RCC 7860 (cell line): ENCODE measurements around the gene ZMYND10.

Experiments
- DNase-seq: peaks from one replicate; pipeline ENCODE4 v3.0.0-alpha.2; 2015; ENCODE audit warnings: low spot score
- FAIRE-seq: peaks from 2 replicates; lab custom pipeline; 2012; peaks lifted over from hg19 to GRCh38; lab: Jason Lieb, UNC

The ZMYND10 gene

DNA sequence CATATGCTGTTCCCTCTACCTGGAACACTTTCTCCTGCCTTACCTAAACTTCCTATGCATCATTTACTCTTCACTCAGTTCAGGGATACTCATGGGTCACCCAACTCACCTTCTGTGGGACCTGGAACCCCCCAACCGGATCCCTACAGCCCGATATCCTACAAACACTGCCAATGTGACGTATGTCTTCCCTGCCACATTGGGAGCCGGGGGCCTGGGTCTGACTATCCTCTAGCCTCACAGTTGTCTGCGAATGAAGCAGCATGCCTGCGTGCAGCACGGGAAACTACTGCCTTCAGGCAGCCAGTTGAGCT, 4.6 kb upstream of the ZMYND10 start:
- no peak for FAIRE-seq
- no peak for DNase-seq

DNA sequence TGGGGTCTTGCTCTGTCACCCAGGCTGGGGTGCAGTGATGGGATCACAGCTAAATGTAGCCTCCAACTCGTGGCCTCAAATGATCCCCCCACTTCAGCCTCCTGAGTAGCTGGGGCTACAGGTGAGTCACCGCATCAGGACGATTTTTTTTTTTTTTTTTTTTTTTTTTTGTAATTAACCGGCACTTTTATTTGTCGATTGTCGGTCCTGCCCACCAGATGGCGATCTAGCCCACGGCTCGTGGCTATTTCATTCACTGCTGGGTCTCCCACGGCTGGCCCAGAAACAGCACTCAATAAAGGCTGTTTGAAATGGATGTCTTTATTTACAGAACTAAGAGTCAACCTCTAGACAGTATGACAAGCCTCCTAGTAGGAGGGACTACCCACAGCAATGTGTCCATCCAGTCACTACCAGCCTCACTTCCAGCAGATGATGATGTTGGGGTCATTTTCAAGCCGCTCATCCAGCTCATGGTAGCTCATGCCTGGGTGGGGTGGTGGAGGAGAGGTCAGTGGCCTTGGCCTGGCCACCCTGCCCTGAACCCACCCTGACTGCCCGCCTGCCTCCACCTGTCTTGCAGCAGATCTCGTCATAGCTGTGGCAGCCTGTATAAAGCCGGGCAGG, 1.8 kb upstream of the ZMYND10 start:
- FAIRE-seq = peak; percentile 47
- DNase-seq = peak; percentile 46

- no peak for DNase-seq
- FAIRE-seq = no peak
Measured at GRCh38 chr3:50345008-50345407, 524 bp downstream of the ZMYND10 start.

GRCh38 chr3:50342813-50343633, 2.5 kb downstream of the ZMYND10 start:
- FAIRE-seq (no peak), DNase-seq (no peak)

DNA sequence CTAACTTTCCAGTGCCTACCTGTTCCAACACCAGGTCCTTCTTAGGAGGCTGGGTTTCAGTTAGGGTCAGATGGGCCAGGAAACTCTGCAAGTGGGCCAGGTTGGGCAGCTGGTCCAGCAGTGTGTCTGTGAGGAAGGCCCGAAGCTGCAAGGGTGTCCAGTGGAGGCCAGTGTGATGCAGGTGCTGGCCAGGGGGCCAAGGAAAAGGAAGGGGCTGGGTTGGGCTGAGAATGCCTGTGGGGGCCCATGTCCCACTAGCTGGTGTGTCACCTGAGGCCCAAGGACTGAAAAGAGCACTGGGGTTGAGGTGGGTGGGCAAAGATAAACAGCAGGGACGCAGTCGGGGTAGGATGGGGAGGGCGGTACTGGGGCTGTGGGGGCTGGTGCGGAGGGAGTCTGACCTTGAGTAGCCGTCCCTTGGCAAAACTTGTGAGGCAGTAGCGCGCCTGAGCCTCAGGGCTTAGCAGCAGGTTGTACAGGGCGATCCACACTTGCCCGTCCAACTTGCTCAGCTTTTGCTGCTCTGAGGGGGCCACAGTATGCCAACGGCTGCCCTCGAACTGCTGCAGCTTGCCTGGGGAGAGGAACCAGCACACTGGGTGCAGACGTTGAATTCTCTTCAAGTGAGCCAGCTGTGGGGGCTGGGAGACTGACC, 3.4 kb downstream of the ZMYND10 start:
- DNase-seq (no peak), FAIRE-seq (no peak)

- FAIRE-seq (no peak), DNase-seq (no peak)
Measured at GRCh38 chr3:50341537-50341936, 4.0 kb downstream of the ZMYND10 start.

DNA sequence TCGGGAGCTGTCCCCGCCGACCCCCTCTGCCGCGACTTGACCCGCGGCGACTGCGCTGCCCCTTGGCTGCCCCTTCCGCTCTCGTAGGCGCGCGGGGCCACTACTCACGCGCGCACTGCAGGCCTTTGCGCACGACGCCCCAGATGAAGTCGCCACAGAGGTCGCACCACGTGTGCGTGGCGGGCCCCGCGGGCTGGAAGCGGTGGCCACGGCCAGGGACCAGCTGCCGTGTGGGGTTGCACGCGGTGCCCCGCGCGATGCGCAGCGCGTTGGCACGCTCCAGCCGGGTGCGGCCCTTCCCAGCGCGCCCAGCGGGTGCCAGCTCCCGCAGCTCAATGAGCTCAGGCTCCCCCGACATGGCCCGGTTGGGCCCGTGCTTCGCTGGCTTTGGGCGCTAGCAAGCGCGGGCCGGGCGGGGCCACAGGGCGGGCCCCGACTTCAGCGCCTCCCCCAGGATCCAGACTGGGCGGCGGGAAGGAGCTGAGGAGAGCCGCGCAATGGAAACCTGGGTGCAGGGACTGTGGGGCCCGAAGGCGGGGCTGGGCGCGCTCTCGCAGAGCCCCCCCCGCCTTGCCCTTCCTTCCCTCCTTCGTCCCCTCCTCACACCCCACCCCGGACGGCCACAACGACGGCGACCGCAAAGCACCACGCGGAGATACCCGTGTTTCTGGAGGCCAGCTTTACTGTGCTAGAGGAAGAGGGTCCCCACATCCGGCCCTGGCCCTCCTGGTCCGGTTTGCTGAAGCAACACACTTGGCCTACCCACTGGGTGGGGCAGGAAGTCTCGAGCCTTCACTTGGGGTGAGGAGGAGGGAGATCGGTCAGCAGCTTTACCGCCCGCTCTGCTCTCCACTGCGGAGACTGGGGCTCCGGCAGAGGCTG, 4.8 kb downstream of the ZMYND10 start, which contains the start of gene RASSF1:
Gene RASSF1, minus strand, starts transcription at position 389 of the 882 bp plus-strand sequence. Its CDS starts 31 bp downstream, at position 358.
- DNase-seq (no peak), FAIRE-seq (no peak)

- DNase-seq (no peak), FAIRE-seq (no peak)
Measured at GRCh38 chr3:50340147-50340447, 5.4 kb downstream of the ZMYND10 start.

GRCh38 chr3:50339485-50340146, 5.9 kb downstream of the ZMYND10 start:
- FAIRE-seq (no peak), DNase-seq (no peak)

DNA sequence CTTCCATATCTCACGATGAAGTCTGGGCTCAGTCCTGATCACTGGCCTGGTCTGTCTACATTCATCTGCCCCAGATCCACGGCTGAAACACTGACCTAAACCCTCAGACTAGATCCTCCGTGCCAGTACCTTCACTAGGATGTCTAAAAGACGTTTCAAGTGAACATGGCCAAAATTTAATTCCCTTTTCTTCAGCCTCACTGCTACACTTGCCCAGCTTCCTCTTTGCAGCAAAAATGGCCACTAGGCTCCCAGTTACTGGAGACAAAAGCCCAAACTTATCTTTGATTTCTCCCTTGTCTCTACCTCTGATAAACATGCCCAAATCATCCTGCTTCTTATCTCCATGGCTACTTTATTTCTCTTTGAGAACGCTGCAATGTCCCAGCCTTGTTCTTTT, 6.6 kb downstream of the ZMYND10 start:
- FAIRE-seq (no peak), DNase-seq (no peak)

- FAIRE-seq (peak; percentile 84), DNase-seq (peak; percentile 97)
Measured at GRCh38 chr3:50337175-50337861, 8.2 kb downstream of the ZMYND10 start.

- FAIRE-seq (no peak), DNase-seq (no peak)
Measured at GRCh38 chr3:50336452-50337174, 8.9 kb downstream of the ZMYND10 start.

GRCh38 chr3:50334339-50335075, 11.0 kb downstream of the ZMYND10 start:
- FAIRE-seq = no peak
- no peak for DNase-seq

DNA sequence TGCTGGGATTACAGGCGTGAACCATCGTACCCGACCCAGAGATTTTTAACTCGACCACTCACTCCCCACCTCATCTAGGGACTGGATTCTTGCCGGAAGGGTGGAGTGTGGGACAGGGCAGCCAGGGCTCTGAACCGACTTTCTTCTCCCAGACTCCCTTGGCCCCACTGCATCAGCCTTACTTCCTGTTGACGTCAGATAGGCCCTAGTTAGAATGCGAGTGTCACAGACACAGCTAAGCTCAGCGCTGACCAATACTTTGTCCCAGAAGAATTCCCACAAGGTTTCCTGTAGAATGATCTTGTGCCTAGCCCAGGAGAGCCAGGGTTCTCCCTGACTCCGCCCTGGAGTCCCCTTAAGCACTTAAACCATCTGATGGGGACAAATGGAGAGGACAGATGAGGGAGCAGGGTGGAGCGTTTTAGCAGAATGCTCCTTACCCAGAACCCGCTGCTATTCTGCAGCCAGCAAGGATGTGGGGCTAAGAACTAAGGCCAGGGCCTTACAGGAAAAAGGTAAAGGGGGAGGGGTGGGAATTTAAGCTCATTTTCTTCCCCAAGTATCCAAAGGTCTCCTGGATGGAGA, 11.7 kb downstream of the ZMYND10 start:
- DNase-seq (no peak), FAIRE-seq (no peak)

- FAIRE-seq = no peak
- DNase-seq = no peak
Measured at GRCh38 chr3:50331364-50331907, 14.1 kb downstream of the ZMYND10 start.

- DNase-seq = no peak
- FAIRE-seq = no peak
Measured at GRCh38 chr3:50330330-50330729, 15.2 kb downstream of the ZMYND10 start.

GRCh38 chr3:50327943-50328691, 17.4 kb downstream of the ZMYND10 start, which contains the start of gene TUSC2:
TUSC2 (minus strand) TSS chr3:50328223; CDS start chr3:50328099, 124 bp downstream.
- DNase-seq = peak; percentile 84
- FAIRE-seq = peak; percentile 72
